Cardiac fibroblast (primary cell): ENCODE data around the gene ADGRF3.
"Not testable (repeated sequence)": the region's sequence is repeated elsewhere in the genome, so short reads cannot be mapped to it uniquely, and the experiment has no call there.

Experiments used
- DNase-seq, 2 donors: peaks; one replicate each; pipeline versions ENCODE4 v3.0.0 to v3.0.0-alpha.2; 2010; ENCODE audit warnings: low read depth in 2 of 2
- H3K4me3 ChIP-seq, 2 donors: replicated peaks in 1 of 2; 1 replicate in 1 of 2; 2 replicates in 1 of 2; pipeline ENCODE4 v1.5.1; 2011; ENCODE audit warnings: low read depth in 2 of 2, low read length in 2 of 2, mild to moderate bottlenecking in 2 of 2, moderate library complexity in 1 of 2
- CTCF ChIP-seq: IDR thresholded peaks from one replicate; pipeline ENCODE4 v1.5.1; 2011; ENCODE audit warnings: low read depth, mild to moderate bottlenecking, low read length, inconsistent platforms

ADGRF3 gene

GRCh38 chr2:26382564-26382963 lies 36.0 kb upstream of the ADGRF3 start:
- DNase-seq = no peak
- H3K4me3 ChIP-seq = no peak overlapping the region
- TF ChIP-seq CTCF = no peak

- no peak overlapping the region for H3K4me3 ChIP-seq
- TF ChIP-seq CTCF = no peak
- DNase-seq = no peak
These were observed 33.7 kb upstream of the ADGRF3 start for GRCh38 chr2:26380281-26380680.

- TF ChIP-seq CTCF = no peak
- DNase-seq = no peak
- H3K4me3 ChIP-seq = no peak overlapping the region
These were observed 30.2 kb upstream of the ADGRF3 start for GRCh38 chr2:26376799-26377198.

GRCh38 chr2:26370909-26371308 lies 24.3 kb upstream of the ADGRF3 start:
- H3K4me3 ChIP-seq, DNase-seq: not testable (repeated sequence)

- not testable (repeated sequence) for H3K4me3 ChIP-seq, DNase-seq
These were observed 23.1 kb upstream of the ADGRF3 start for GRCh38 chr2:26369664-26370063.

- no peak for TF ChIP-seq CTCF
- DNase-seq = no peak
- no peak overlapping the region for H3K4me3 ChIP-seq
These were observed 20.4 kb upstream of the ADGRF3 start for GRCh38 chr2:26366957-26367356.

GRCh38 chr2:26364669-26365068 lies 18.1 kb upstream of the ADGRF3 start:
- TF ChIP-seq CTCF = no peak
- no peak overlapping the region for H3K4me3 ChIP-seq
- DNase-seq = no peak

GRCh38 chr2:26363958-26364357 lies 17.4 kb upstream of the ADGRF3 start:
- TF ChIP-seq CTCF = no peak
- no peak overlapping the region for H3K4me3 ChIP-seq
- no peak for DNase-seq
